Neural progenitor cell (in vitro differentiated cells): ENCODE data around the gene SAMMSON. TPM values are rescaled to one million over a fixed set of nuclear protein-coding genes. Genes with fewer than 3 reads are reported as not detected.

Experiments used
- DNase-seq: peaks from one replicate; pipeline ENCODE4 v3.0.0-alpha.2; 2016; ENCODE audit warnings: low spot score
- H2AFZ ChIP-seq: fragments of 200-600 bp; sonication (generic); replicated peaks from 2 replicates; pipeline ENCODE4 v1.6.1; 2016; ENCODE audit warnings: antibody characterized with exemption
- H3F3A ChIP-seq: fragments of 200-600 bp; sonication (generic); 2 replicates; pipeline ENCODE4 v1.6.1; 2016; ENCODE audit warnings: antibody characterized with exemption, low read depth
- H3K27ac ChIP-seq: fragments of 200-600 bp; sonication (generic); 2 replicates; pipeline ENCODE4 v1.5.1; 2016; ENCODE audit warnings: mild to moderate bottlenecking
- H3K27me3 ChIP-seq: fragments of 200-600 bp; sonication (generic); 2 replicates; pipeline ENCODE4 v1.6.1; 2016; ENCODE audit warnings: mild to moderate bottlenecking, moderate library complexity
- H3K36me3 ChIP-seq: fragments of 200-600 bp; sonication (generic); 2 replicates; pipeline ENCODE4 v1.5.1; 2016
- H3K4me1 ChIP-seq: fragments of 200-600 bp; sonication (generic); 2 replicates; pipeline ENCODE4 v1.6.1; 2016; ENCODE audit warnings: mixed run types
- H3K4me2 ChIP-seq: fragments of 200-600 bp; sonication (generic); 2 replicates; pipeline ENCODE4 v1.6.1; 2016
- H3K4me3 ChIP-seq: fragments of 200-600 bp; sonication (generic); 2 replicates; pipeline ENCODE4 v1.5.1; 2016
- H3K79me2 ChIP-seq: fragments of 200-600 bp; sonication (generic); 2 replicates; pipeline ENCODE4 v1.6.1; 2016; ENCODE audit warnings: low read depth
- H3K9ac ChIP-seq: fragments of 200-600 bp; sonication (generic); 2 replicates; pipeline ENCODE4 v1.6.1; 2016
- H3K9me3 ChIP-seq: fragments of 200-600 bp; sonication (generic); 2 replicates; pipeline ENCODE4 v1.5.1; 2016; ENCODE audit warnings: low read depth
- H4K20me1 ChIP-seq: fragments of 200-600 bp; sonication (generic); 2 replicates; pipeline ENCODE4 v1.6.1; 2016; ENCODE audit warnings: low read depth
- H3K27ac Mint-ChIP-seq: 3 replicates; pipeline ENCODE4 v1.8.0; 2021; ENCODE audit warnings: mixed read lengths
- H3K27me3 Mint-ChIP-seq: 2 replicates; pipeline ENCODE4 v1.8.0; 2022; ENCODE audit warnings: low read depth, mild to moderate bottlenecking, inconsistent platforms, moderate library complexity, mixed read lengths; ENCODE audit not compliant: insufficient read depth
- H3K36me3 Mint-ChIP-seq: 3 replicates; pipeline ENCODE4 v1.8.0; 2021; ENCODE audit warnings: mixed read lengths
- H3K4me1 Mint-ChIP-seq: 3 replicates; pipeline ENCODE4 v1.8.0; 2021; ENCODE audit warnings: mixed read lengths
- H3K4me3 Mint-ChIP-seq: 3 replicates; pipeline ENCODE4 v1.8.0; 2021; ENCODE audit warnings: mild to moderate bottlenecking, moderate library complexity, mixed read lengths
- H3K9me3 Mint-ChIP-seq: 3 replicates; pipeline ENCODE4 v1.8.0; 2020; ENCODE audit warnings: mixed read lengths
- CTCF ChIP-seq: fragments of 200-600 bp; sonication (generic); IDR thresholded peaks from 2 replicates; pipeline ENCODE4 v1.5.1; 2017; ENCODE audit warnings: antibody characterized with exemption, mild to moderate bottlenecking
- EZH2 ChIP-seq: fragments of 200-600 bp; sonication (generic); IDR thresholded peaks from 2 replicates; pipeline ENCODE4 v1.6.1; 2017; ENCODE audit warnings: antibody characterized with exemption, mild to moderate bottlenecking, moderate library complexity
- EZH2phosphoT487 ChIP-seq: fragments of 200-600 bp; sonication (generic); IDR thresholded peaks from 2 replicates; pipeline ENCODE4 v1.6.1; 2017; ENCODE audit warnings: antibody characterized with exemption
- total RNA-seq: library from RNA; depleted of rRNA; stranded (reverse); fragments of >200 nt; gene quantifications from 2 replicates; pipeline ENCODE4 v1.2.3, GENCODE V29; 2015; ENCODE audit warnings: low replicate concordance

Gene SAMMSON
- total RNA-seq, 1 donor from 2014 or later, result not detected

DNA sequence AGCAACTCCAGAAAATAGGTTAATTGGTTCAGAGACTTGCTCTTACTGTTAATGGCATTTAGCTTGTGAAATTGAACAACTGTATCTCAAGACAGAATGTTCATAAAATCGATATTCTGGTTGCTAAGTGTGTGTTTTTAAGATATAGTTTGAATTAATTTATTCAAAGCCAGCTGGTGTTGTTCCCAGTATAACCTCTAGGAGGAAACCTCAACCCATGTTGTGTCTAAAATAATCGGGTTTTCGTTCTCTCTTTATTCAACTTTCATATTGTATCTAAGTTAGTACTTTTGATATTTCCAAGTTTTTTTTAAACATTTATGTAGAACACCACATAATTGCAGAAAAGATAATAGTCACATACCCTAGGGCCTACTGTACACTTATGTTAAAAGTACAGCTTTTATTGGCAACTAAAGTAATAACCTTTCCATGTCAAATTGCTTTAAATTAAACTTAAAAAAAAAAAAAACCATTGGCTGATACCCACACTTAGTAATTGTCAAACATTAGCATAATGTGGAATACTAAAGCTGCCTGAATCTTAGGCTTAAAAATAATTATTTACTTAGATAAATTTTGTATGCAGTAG is 90.9 kb downstream of the SAMMSON start:
- no peaks in the 10 kb centered on the region for H3K79me2 ChIP-seq
- TF ChIP-seq CTCF, result peak; percentile 79
- no peak for TF ChIP-seq EZH2
- TF ChIP-seq EZH2phosphoT487, result no peak
- no peaks in the 10 kb centered on the region for H3K27me3 ChIP-seq
- Mint-ChIP-seq H3K27ac (no peak overlapping the region), H3K36me3 (no peaks in the 10 kb centered on the region), H3K27me3 (peaks cover 4% of the 10 kb centered on the region), H3K4me1 (no peaks in the 10 kb centered on the region), H3K4me3 (no peak overlapping the region), H3K9me3 (no peaks in the 10 kb centered on the region)
- H3K9ac ChIP-seq, result no peak overlapping the region
- no peaks in the 10 kb centered on the region for H3K36me3 ChIP-seq
- H3K4me3 ChIP-seq, result no peak overlapping the region
- no peaks in the 10 kb centered on the region for H3K9me3 ChIP-seq
- H4K20me1 ChIP-seq, result no peaks in the 10 kb centered on the region
- H3K27ac ChIP-seq, result no peak overlapping the region
- H3K4me1 ChIP-seq, result no peaks in the 10 kb centered on the region
- no peak overlapping the region for H3K4me2 ChIP-seq
- peak; percentile 46 for DNase-seq
- no peak overlapping the region for H2AFZ ChIP-seq
- no peaks in the 10 kb centered on the region for H3F3A ChIP-seq

DNA sequence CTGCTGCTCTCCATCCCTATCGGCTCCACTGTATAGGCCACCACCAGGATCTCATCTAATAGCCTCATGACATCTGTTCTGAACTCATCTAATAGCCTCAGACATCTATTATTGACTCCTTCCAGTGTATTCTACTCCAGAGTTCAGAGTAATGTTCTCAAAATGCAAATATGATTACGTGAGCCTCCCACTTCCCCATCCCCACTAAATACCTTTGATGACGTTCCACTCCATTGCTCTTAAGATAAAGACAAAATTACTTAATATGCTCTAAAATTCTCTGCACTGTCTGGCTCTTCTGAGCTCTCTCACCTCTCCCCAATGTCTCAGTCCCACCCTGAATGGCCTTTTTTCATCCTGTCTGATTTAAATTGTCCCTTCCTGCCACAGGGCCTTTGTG is 94.7 kb downstream of the SAMMSON start:
- H2AFZ ChIP-seq, result no peak overlapping the region
- no peaks in the 10 kb centered on the region for H3K9me3 Mint-ChIP-seq
- no peak overlapping the region for H3K27ac Mint-ChIP-seq
- H3K4me3 Mint-ChIP-seq, result no peak overlapping the region
- no peaks in the 10 kb centered on the region for H3K4me1 Mint-ChIP-seq
- H3K4me3 ChIP-seq, result no peak overlapping the region
- H3F3A ChIP-seq, result no peaks in the 10 kb centered on the region
- no peaks in the 10 kb centered on the region for H3K36me3 Mint-ChIP-seq
- no peak for DNase-seq
- TF ChIP-seq CTCF (no peak), EZH2phosphoT487 (no peak), EZH2 (no peak)
- H3K27me3 Mint-ChIP-seq, result peaks cover 4% of the 10 kb centered on the region
- H3K4me2 ChIP-seq, result no peak overlapping the region
- no peaks in the 10 kb centered on the region for H3K4me1 ChIP-seq
- H3K27me3 ChIP-seq, result no peaks in the 10 kb centered on the region
- H4K20me1 ChIP-seq, result no peaks in the 10 kb centered on the region
- H3K9me3 ChIP-seq, result no peaks in the 10 kb centered on the region
- H3K27ac ChIP-seq, result no peak overlapping the region
- H3K9ac ChIP-seq, result no peak overlapping the region
- H3K36me3 ChIP-seq, result no peaks in the 10 kb centered on the region
- no peaks in the 10 kb centered on the region for H3K79me2 ChIP-seq

- peaks cover 4% of the 10 kb centered on the region for H3K27me3 Mint-ChIP-seq
- no peak overlapping the region for H3K4me2 ChIP-seq
- no peaks in the 10 kb centered on the region for H3K4me1 Mint-ChIP-seq
- no peaks in the 10 kb centered on the region for H3K36me3 Mint-ChIP-seq
- H3K27me3 ChIP-seq, result no peaks in the 10 kb centered on the region
- no peak overlapping the region for H3K27ac ChIP-seq
- no peaks in the 10 kb centered on the region for H4K20me1 ChIP-seq
- no peaks in the 10 kb centered on the region for H3K9me3 ChIP-seq
- H3K27ac Mint-ChIP-seq, result no peak overlapping the region
- H3K4me3 Mint-ChIP-seq, result no peak overlapping the region
- no peaks in the 10 kb centered on the region for H3K4me1 ChIP-seq
- H3K79me2 ChIP-seq, result no peaks in the 10 kb centered on the region
- no peak overlapping the region for H3K9ac ChIP-seq
- no peaks in the 10 kb centered on the region for H3K36me3 ChIP-seq
- no peak for TF ChIP-seq EZH2phosphoT487
- no peak for TF ChIP-seq CTCF
- no peak for TF ChIP-seq EZH2
- no peaks in the 10 kb centered on the region for H3F3A ChIP-seq
- H3K9me3 Mint-ChIP-seq, result no peaks in the 10 kb centered on the region
- H2AFZ ChIP-seq, result no peak overlapping the region
- no peak overlapping the region for H3K4me3 ChIP-seq
- no peak for DNase-seq
These were observed 95.7 kb downstream of the SAMMSON start for GRCh38 chr3:70095260-70095659.
